Measurements from ENCODE around the gene BABAM2.

- TF ChIP-seq MAX (IDR thresholded peaks at IDR 0.05; ENCODE audit: low read depth, low read length) = no peak
- TF ChIP-seq CTCF (IDR thresholded peaks at IDR 0.05; ENCODE audit: low read depth, low read length) = no peak
These were observed 245.3 kb downstream of the BABAM2 start for GRCh38 chr2:28135799-28136198.
